Cardiac fibroblast (primary cell): Measurements from ENCODE around the gene C22orf23.

Source experiments
- DNase-seq, 2 donors: peaks; one replicate each; pipeline versions ENCODE4 v3.0.0 to v3.0.0-alpha.2; 2010; ENCODE audit warnings: low read depth in 2 of 2
- H3K4me3 ChIP-seq, 2 donors: replicated peaks in 1 of 2; 1 replicate in 1 of 2; 2 replicates in 1 of 2; pipeline ENCODE4 v1.5.1; 2011; ENCODE audit warnings: low read depth in 2 of 2, low read length in 2 of 2, mild to moderate bottlenecking in 2 of 2, moderate library complexity in 1 of 2
- TF ChIP-seq, protein P1 (sequence below): IDR thresholded peaks from one replicate; pipeline ENCODE4 v1.5.1; 2011; ENCODE audit warnings: low read depth, mild to moderate bottlenecking, low read length, inconsistent platforms

The C22orf23 gene

DNA sequence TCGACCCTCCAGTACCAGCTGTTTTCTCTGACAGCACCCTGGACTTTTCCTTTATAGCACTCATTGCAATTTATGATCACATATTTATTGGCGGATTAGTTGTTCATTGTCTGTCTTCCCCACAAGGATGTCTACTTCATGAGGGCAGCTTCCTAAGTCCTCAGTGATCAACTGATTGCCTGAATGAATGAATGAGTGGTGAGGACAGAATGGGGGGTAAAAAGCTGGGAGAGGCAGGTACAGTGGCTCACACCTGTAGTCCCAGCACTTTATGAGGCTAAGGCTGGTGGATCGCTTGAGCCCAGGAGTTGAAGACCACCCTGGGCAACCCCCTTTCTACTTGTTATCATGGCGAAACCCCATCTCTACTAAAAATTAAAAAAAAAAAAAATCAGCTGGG is 42.1 kb upstream of the C22orf23 start:
- DNase-seq, result no peak
- TF ChIP-seq, protein P1, sequence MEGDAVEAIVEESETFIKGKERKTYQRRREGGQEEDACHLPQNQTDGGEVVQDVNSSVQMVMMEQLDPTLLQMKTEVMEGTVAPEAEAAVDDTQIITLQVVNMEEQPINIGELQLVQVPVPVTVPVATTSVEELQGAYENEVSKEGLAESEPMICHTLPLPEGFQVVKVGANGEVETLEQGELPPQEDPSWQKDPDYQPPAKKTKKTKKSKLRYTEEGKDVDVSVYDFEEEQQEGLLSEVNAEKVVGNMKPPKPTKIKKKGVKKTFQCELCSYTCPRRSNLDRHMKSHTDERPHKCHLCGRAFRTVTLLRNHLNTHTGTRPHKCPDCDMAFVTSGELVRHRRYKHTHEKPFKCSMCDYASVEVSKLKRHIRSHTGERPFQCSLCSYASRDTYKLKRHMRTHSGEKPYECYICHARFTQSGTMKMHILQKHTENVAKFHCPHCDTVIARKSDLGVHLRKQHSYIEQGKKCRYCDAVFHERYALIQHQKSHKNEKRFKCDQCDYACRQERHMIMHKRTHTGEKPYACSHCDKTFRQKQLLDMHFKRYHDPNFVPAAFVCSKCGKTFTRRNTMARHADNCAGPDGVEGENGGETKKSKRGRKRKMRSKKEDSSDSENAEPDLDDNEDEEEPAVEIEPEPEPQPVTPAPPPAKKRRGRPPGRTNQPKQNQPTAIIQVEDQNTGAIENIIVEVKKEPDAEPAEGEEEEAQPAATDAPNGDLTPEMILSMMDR, result no peak
- H3K4me3 ChIP-seq, result no peak overlapping the region

DNA sequence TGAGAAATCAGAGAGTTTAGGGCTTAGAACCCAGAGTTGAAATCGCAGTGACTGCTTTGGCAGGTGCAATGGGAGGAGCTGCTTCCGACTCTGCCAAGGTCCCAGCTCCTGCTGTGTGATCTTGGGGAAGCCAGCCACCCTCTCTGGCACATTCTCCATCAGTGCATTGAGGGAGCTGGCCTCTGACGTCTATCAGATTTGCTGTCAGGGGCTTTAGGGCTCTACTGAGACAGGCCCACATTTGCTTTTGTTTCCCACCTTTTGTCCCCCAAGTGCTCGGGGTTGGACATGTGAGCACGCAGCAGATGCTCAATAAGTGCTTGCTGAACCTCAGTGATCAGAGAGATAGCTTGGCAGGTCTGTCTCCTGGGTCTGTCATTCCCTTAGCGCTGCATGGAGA is 41.6 kb upstream of the C22orf23 start:
- no peak for DNase-seq
- H3K4me3 ChIP-seq, result no peak overlapping the region
- TF ChIP-seq, protein P1, result no peak

DNA sequence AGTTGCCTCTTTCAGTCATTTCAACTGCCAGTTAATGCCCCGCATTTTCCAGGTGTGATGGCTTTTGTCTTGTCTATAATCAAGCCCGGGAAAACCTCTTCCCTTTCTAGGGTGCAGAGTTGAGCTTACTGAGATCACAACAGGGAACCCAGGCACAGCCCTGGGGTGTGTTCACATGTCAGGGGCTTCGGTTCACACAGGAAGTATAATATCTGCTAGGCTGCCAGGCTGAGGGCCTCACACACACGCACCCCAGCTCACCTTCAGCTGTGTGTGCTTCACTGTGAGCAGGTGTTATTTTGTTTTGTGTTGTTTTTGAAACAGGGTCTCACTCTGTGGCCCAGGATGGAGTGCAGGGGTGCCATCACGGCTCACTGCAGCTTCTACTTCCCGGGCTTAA is 40.6 kb upstream of the C22orf23 start:
- TF ChIP-seq, protein P1, result no peak
- DNase-seq, result no peak
- no peak overlapping the region for H3K4me3 ChIP-seq

DNA sequence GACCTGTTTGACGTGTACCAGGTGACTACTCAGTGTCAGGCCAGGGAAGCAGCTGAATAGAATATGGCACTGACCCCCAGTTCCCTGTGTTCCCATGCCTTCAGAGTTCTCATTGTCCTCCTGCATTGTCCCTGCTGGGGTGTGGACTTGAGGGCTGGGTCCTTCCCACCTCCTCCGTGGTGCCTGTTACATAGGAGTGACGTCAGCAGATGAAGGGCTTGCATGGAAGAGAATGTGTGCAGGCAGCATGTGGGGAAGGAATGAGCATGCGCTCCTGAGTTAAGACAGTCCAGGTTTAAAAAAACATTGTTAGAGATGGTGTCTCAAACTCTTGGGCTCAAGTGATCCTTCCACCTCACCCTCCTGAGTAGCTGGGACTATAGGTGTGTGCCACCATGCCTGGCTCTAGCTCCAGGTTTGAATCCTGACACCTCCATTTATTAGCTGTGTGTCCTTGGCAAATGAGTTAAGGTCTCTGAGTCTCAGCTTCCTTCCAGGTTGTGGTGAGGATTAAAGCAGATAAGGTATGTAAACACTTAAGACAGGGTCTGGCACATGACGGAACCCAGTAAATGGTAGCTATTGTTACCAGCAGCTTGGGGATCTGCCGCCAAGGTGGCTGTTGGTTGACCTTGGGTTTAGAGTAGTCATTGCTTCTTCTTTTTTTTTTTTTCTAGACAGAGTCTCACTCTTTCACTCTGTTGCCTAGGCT is 38.5 kb upstream of the C22orf23 start:
- no peak for DNase-seq
- no peak overlapping the region for H3K4me3 ChIP-seq
- TF ChIP-seq, protein P1, result no peak

DNA sequence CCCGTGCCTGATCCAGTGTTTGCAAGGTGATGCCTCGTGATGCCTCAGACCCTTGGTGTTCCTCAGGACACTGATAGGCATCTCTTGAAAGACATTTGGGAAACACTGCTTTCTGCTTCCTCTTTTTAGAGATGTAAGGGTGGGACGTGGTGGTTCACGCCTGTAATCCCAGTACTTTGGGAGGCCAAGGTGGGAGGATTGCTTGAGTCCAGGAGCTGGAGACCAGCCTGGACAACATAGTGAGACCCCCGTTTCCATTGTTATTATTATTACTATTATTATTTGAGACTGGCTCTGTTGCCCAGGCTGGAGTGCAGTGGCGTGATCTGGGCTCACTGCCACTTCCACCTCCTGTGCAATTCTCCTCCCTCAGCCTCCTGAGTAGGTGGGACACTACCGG is 37.5 kb upstream of the C22orf23 start:
- H3K4me3 ChIP-seq, result no peak overlapping the region
- no peak for DNase-seq
- TF ChIP-seq, protein P1, result no peak

DNA sequence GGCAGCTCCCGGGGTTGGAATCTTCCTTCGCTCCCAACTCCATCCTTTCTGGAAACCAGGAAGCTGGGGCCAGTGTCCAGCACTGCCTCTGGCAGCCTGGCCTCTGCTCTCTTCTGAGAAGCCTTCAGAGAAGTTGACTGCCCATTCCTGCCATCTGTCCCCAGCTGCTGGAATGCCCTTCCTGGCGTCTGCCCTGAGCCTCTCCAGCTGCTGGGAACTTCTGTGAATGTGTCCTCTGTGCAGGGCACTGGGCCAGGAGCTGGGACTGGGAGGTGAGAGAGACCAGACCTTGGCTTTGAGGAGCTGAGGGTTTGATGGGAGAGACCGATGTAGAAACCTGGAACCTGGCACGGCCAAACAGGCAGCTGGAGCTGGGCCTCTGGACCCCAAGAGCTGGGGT is 36.9 kb upstream of the C22orf23 start:
- H3K4me3 ChIP-seq, result no peak overlapping the region
- no peak for DNase-seq
- TF ChIP-seq, protein P1, result no peak
